ENCODE measurements around the gene ALLC.

- no peak for TF ChIP-seq POLR2A (IDR thresholded peaks at IDR 0.05; ENCODE audit: low read depth, low read length)
- no peak for TF ChIP-seq TAF1 (IDR thresholded peaks at IDR 0.05; ENCODE audit: borderline replicate concordance, low read depth, low read length)
Observed at GRCh38 chr2:3725458-3726250, 67.7 kb downstream of the ALLC start.
